Measurements from ENCODE around the gene PSME2. TPM values are rescaled to one million over a fixed set of nuclear protein-coding genes. Genes with fewer than 3 reads are reported as not detected.

The PSME2 gene
- total RNA-seq, 1 donor from 2014 or later: 144 TPM

DNA sequence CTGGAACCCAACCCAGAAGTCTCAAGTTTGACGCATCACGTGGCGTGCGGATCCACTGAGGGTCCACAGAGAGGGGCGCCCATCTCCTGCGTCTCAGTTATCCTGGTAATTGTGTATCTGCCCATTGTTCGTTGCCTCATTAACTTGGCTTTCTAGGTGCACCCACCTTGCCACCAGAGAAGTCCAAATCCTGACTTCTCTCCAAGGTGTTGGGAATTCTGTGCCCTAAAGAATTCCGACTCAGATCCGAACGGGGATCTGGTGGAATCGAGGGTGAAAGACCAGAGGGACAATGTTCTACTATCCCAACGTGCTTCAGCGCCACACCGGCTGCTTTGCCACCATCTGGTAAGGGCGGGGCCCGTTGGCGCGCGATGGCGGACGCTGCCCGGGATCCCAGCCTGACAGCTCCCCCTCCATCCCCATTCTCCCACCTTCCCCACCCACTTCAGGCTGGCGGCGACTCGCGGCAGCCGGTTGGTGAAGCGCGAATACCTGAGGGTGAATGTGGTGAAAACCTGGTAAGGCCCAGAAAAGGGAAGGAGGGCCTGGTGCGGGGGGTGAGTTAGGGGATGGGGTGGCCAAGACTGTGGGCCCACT, 26.0 kb upstream of the PSME2 start:
- peak in 1 of 2 donors; percentile 8 for ATAC-seq
- TF ChIP-seq, protein P1, sequence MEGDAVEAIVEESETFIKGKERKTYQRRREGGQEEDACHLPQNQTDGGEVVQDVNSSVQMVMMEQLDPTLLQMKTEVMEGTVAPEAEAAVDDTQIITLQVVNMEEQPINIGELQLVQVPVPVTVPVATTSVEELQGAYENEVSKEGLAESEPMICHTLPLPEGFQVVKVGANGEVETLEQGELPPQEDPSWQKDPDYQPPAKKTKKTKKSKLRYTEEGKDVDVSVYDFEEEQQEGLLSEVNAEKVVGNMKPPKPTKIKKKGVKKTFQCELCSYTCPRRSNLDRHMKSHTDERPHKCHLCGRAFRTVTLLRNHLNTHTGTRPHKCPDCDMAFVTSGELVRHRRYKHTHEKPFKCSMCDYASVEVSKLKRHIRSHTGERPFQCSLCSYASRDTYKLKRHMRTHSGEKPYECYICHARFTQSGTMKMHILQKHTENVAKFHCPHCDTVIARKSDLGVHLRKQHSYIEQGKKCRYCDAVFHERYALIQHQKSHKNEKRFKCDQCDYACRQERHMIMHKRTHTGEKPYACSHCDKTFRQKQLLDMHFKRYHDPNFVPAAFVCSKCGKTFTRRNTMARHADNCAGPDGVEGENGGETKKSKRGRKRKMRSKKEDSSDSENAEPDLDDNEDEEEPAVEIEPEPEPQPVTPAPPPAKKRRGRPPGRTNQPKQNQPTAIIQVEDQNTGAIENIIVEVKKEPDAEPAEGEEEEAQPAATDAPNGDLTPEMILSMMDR (IDR thresholded peaks at IDR 0.05): no peak
- peak overlapping the region; percentile 44 for H3K4me3 ChIP-seq
- no peaks in the 10 kb centered on the region for H3K9me3 ChIP-seq
- H3K4me1 ChIP-seq: peaks cover 13% of the 10 kb centered on the region
- intact Hi-C loops (cut with DNase I): no loop called here
- peak overlapping the region; percentile 60 for H3K27ac ChIP-seq
- H3K27me3 ChIP-seq (ENCODE audit: low read depth): no peaks in the 10 kb centered on the region
- DNase-seq: no peak
- H3K36me3 ChIP-seq: peaks cover 76% of the 10 kb centered on the region

DNA sequence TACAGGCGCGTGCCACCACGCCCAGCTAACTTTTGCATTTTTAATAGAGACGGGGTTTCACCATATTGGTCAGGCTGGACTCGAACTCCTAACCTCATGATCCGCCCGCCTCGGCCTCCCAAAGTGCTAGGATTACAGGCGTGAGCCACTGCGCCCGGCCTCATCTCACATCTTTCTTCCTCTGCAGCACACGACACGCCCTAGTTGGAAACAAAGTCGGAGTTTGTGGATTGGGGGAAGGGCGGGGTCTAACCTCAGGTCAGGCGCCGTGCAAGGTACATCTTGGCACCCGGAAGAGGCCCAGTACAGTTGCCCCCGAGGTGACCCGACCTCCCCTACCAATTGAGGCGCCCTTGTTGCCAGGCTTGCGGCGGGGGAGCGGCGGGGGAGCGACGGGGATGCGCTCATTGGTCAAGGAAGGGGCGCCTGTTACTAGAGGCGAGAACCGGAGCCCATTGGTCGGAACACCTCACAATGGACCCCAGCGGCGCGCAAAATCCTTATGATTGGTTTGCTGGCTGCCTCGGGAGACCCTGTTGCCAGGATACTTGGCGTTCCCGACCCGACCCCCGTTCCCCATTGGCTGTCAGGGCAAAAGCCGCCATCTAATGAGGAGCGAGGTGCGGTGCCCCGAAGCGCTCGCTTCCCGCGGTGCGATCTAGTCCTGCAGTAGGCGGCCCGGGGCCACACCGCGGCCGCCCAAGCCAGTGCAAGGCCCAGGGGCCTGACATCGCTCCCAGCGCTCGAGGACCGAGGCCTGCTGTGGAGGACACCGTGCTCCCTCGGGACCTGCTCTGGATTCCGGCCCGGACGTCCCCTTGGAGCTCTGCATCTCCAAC, 25.2 kb upstream of the PSME2 start, which contains the start of gene REC8:
REC8 (plus strand) TSS at position 659 of the 839 bp plus-strand sequence. CDS start 473 bp downstream, outside the sequence.
- Histone ChIP-seq H3K27ac (peak within 1 kb of the TSS; percentile 60), H3K9me3 (no peaks in the 10 kb centered on the region), H3K4me3 (peak within 1 kb of the TSS; percentile 44), H3K4me1 (peaks cover 13% of the 10 kb centered on the region), H3K36me3 (peaks cover 76% of the 10 kb centered on the region), H3K27me3 (ENCODE audit: low read depth) (no peaks in the 10 kb centered on the region)
- TF ChIP-seq, protein P1 (IDR thresholded peaks at IDR 0.05): no peak
- ATAC-seq (peak; percentile 91 to 92), DNase-seq (peak; percentile 87)
- intact Hi-C loops (cut with DNase I): no loop called here

DNA sequence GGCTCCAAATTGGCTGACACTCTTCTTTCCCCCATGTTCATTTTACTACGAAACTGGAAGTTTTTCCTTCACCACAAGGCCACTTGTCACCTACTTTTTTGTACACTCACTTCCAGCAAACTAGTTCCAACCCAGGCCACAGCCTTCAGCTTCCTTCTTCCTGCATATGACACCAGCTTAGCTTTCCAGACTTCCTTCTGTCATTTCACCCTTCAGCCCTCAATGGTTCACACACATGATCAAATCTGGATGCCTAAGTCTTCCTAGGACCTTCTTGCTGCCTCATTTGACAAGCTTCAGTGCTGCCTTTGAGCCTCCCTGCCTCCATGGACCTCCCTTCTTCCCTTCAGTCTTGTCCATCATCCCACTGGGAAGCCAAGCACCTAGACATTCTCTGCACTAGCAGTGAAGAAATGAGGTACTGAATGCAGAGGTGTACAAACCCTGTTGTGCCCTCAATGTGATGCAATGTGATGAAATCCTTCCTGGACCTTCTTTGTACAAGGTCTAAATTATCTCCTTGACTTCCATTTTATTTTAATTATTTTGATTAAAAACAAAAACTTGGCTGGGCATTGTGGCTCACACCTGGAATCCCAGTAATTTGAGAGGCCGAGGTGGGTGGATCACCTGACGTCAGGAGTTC, 21.2 kb upstream of the PSME2 start:
- H3K4me1 ChIP-seq: peaks cover 27% of the 10 kb centered on the region
- no peaks in the 10 kb centered on the region for H3K9me3 ChIP-seq
- peaks cover 83% of the 10 kb centered on the region for H3K36me3 ChIP-seq
- H3K27me3 ChIP-seq (ENCODE audit: low read depth): no peaks in the 10 kb centered on the region
- peak in 1 of 2 donors; percentile 2 for ATAC-seq
- no peak for DNase-seq
- intact Hi-C loops (cut with DNase I): no loop called here
- TF ChIP-seq, protein P1 (IDR thresholded peaks at IDR 0.05): no peak
- H3K27ac ChIP-seq: peak overlapping the region; percentile 3
- H3K4me3 ChIP-seq: no peak overlapping the region

DNA sequence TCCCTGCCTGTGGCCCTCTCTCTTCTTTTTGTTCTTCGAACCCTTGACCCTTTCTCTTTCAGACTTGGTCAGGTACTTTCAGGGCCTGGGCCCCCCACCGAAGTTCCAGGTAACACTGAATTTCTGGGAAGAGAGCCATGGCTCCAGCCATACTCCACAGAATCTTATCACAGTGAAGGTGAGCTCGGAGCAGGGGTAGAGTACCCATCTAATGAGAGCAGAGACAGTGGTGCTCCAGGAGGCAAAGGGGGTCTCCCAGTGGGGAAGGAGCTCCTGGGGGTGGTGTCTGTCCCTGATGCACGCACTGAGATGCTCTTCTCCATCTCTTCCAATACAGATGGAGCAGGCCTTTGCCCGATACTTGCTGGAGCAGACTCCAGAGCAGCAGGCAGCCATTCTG, 19.4 kb upstream of the PSME2 start:
- H3K9me3 ChIP-seq: no peaks in the 10 kb centered on the region
- no peak overlapping the region for H3K27ac ChIP-seq
- peak; percentile 12 for DNase-seq
- TF ChIP-seq, protein P1 (IDR thresholded peaks at IDR 0.05): no peak
- intact Hi-C loops (cut with DNase I): no loop called here
- peaks cover 25% of the 10 kb centered on the region for H3K4me1 ChIP-seq
- no peak for ATAC-seq
- no peak overlapping the region for H3K4me3 ChIP-seq
- no peaks in the 10 kb centered on the region for H3K27me3 ChIP-seq (ENCODE audit: low read depth)
- peaks cover 80% of the 10 kb centered on the region for H3K36me3 ChIP-seq

DNA sequence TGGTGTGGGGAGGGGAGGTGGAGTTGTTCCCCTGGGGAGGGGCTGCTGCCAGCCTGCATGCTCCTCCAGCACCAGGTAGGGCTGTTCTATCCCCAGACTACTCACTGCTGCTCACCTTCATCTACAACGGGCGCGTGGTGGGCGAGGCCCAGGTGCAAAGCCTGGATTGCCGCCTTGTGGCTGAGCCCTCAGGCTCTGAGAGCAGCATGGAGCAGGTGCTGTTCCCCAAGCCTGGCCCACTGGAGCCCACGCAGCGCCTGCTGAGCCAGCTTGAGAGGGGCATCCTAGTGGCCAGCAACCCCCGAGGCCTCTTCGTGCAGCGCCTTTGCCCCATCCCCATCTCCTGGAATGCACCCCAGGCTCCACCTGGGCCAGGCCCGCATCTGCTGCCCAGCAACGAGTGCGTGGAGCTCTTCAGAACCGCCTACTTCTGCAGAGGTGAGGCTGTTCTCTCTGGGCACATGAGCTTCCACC, 18.1 kb upstream of the PSME2 start:
- Histone ChIP-seq H3K27ac (no peak overlapping the region), H3K4me3 (no peak overlapping the region), H3K27me3 (ENCODE audit: low read depth) (no peaks in the 10 kb centered on the region), H3K4me1 (peaks cover 31% of the 10 kb centered on the region), H3K9me3 (no peaks in the 10 kb centered on the region), H3K36me3 (peaks cover 83% of the 10 kb centered on the region)
- intact Hi-C loops (cut with DNase I): no loop called here
- peak; percentile 42 for DNase-seq
- ATAC-seq: no peak
- TF ChIP-seq, protein P1 (IDR thresholded peaks at IDR 0.05): no peak
